H1 (cell line): ENCODE results near the gene MS4A6A. TPM values are rescaled to one million over a fixed set of nuclear protein-coding genes. Genes with fewer than 3 reads are reported as not detected.

Experiments used
- CTCF ChIA-PET: fragments of 300-600 bp; sonication (Branson Sonifier 250); formaldehyde crosslinking; loops from one replicate; lab custom pipeline; 2021; ENCODE audit not compliant: partially characterized antibody; lab: Charles Lee
- POLR2A ChIA-PET: fragments of 300-600 bp; sonication (Branson Sonifier 250); formaldehyde crosslinking; loops from one replicate; lab custom pipeline; 2021; ENCODE audit warnings: inconsistent platforms; ENCODE audit not compliant: partially characterized antibody; lab: Charles Lee
- DNase-seq, 2 experiments: peaks; one replicate each; pipeline versions ENCODE4 v3.0.0 to v3.0.0-alpha.2; 2010 to 2022; ENCODE audit warnings: low spot score in 2 of 2, low read depth in 1 of 2, mixed read lengths in 1 of 2
- FAIRE-seq: peaks from 2 replicates; lab custom pipeline; 2011; peaks lifted over from hg19 to GRCh38; lab: Jason Lieb, UNC
- H2AFZ ChIP-seq: 2 replicates; pipeline ENCODE4 v1.8.1; 2012; ENCODE audit warnings: low read length, inconsistent platforms
- H2AK5ac ChIP-seq: 2 replicates; pipeline ENCODE4 v1.6.1; 2013; ENCODE audit warnings: low read depth, low read length
- H2BK120ac ChIP-seq: replicated peaks from 2 replicates; pipeline ENCODE3; 2013; ENCODE audit warnings: low read depth, low read length, inconsistent platforms
- H2BK12ac ChIP-seq: 2 replicates; pipeline ENCODE4 v1.6.1; 2013; ENCODE audit warnings: low read depth, low read length
- H2BK15ac ChIP-seq: 2 replicates; pipeline ENCODE4 v1.6.1; 2013; ENCODE audit warnings: low read length
- H2BK20ac ChIP-seq: 2 replicates; pipeline ENCODE4 v1.6.1; 2013; ENCODE audit warnings: low read length
- H2BK5ac ChIP-seq: 2 replicates; pipeline ENCODE4 v1.6.1; 2013; ENCODE audit warnings: low read depth, low read length
- H3K14ac ChIP-seq: 2 replicates; pipeline ENCODE4 v1.6.1; 2013; ENCODE audit warnings: inconsistent platforms; ENCODE audit not compliant: insufficient read length
- H3K18ac ChIP-seq: 2 replicates; pipeline ENCODE4 v1.6.1; 2013; ENCODE audit warnings: low read length; ENCODE audit errors: extremely low read depth
- H3K23ac ChIP-seq: 2 replicates; pipeline ENCODE4 v1.6.1; 2013; ENCODE audit warnings: inconsistent platforms; ENCODE audit not compliant: insufficient read length
- H3K23me2 ChIP-seq: 2 replicates; pipeline ENCODE4 v1.6.1; 2013; ENCODE audit warnings: low read depth, low read length
- H3K27ac ChIP-seq: 2 replicates; pipeline ENCODE4 v1.6.1; 2011; ENCODE audit warnings: low read depth, low read length, inconsistent platforms
- H3K27me3 ChIP-seq, 4 experiments: replicated peaks in 1 of 4; 1 replicate in 1 of 4; 2 replicates in 3 of 4; pipeline versions ENCODE4 v1.6.1 to v1.8.1; 2011 to 2013; ENCODE audit warnings: low read length in 3 of 4, mild to moderate bottlenecking in 3 of 4, inconsistent platforms in 2 of 4, mixed read lengths in 2 of 4, moderate library complexity in 1 of 4; ENCODE audit not compliant: control insufficient read depth in 3 of 4, insufficient read depth in 3 of 4; ENCODE audit errors: extremely low read depth in 1 of 4
- H3K36me3 ChIP-seq, 4 experiments: 2 replicates each; pipeline versions ENCODE4 v1.6.1 to v1.8.1; 2011 to 2013; ENCODE audit warnings: mild to moderate bottlenecking in 4 of 4, low read length in 3 of 4, moderate library complexity in 2 of 4, control low read depth in 1 of 4, inconsistent platforms in 1 of 4; ENCODE audit not compliant: insufficient read depth in 4 of 4, control insufficient read depth in 2 of 4
- H3K4ac ChIP-seq: replicated peaks from 2 replicates; pipeline ENCODE3; 2013; ENCODE audit warnings: low read length, low read depth, mixed read lengths, inconsistent platforms; ENCODE audit not compliant: insufficient read length
- H3K4me1 ChIP-seq, 4 experiments: replicated peaks in 1 of 4; 1 replicate in 1 of 4; 2 replicates in 3 of 4; pipeline versions ENCODE4 v1.6.1 to v1.8.1; 2011 to 2013; ENCODE audit warnings: low read length in 3 of 4, inconsistent platforms in 2 of 4, mixed read lengths in 1 of 4; ENCODE audit not compliant: insufficient read depth in 4 of 4, control insufficient read depth in 3 of 4
- H3K4me2 ChIP-seq, 2 experiments: 2 replicates each; pipeline versions ENCODE4 v1.6.1 to v1.8.1; 2011 to 2013; ENCODE audit warnings: low read depth in 2 of 2, low read length in 2 of 2, control low read depth in 1 of 2, inconsistent platforms in 1 of 2, mild to moderate bottlenecking in 1 of 2; ENCODE audit not compliant: insufficient read depth in 1 of 2
- H3K4me3 ChIP-seq, 4 experiments: fragments of 200-600, 300-600 bp in 1 of 4; sonication (generic), shearing (Covaris generic), sonication (Bioruptor Twin) in 1 of 4; 2 replicates each; pipeline versions ENCODE4 v1.5.1 to v1.8.1; 2011 to 2016; ENCODE audit warnings: low read length in 4 of 4, low read depth in 3 of 4, control low read depth in 2 of 4, inconsistent platforms in 2 of 4, mild to moderate bottlenecking in 2 of 4, mixed read lengths in 1 of 4, moderate library complexity in 1 of 4; ENCODE audit not compliant: insufficient read depth in 2 of 4; ENCODE audit errors: extremely low read depth in 1 of 4
- H3K56ac ChIP-seq: replicated peaks from 2 replicates; pipeline ENCODE3; 2013; ENCODE audit warnings: low read depth, mild to moderate bottlenecking, mixed read lengths, low read length, inconsistent platforms; ENCODE audit not compliant: insufficient read length
- H3K79me1 ChIP-seq: 2 replicates; pipeline ENCODE4 v1.6.1; 2013; ENCODE audit warnings: low read depth, low read length, control low read depth
- H3K79me2 ChIP-seq, 2 experiments: 2 replicates each; pipeline versions ENCODE4 v1.6.1 to v1.8.1; 2012 to 2013; ENCODE audit warnings: low read length in 2 of 2, mild to moderate bottlenecking in 2 of 2, inconsistent platforms in 1 of 2; ENCODE audit not compliant: insufficient read depth in 2 of 2, control insufficient read depth in 1 of 2
- H3K9ac ChIP-seq, 4 experiments: replicated peaks in 1 of 4; 1 replicate in 1 of 4; 2 replicates in 3 of 4; pipeline versions ENCODE4 v1.6.1 to v1.8.1; 2011 to 2013; ENCODE audit warnings: low read depth in 3 of 4, low read length in 3 of 4, control low read depth in 2 of 4, mild to moderate bottlenecking in 2 of 4, moderate library complexity in 2 of 4, inconsistent platforms in 1 of 4; ENCODE audit errors: extremely low read depth in 1 of 4
- H3K9me3 ChIP-seq, 2 experiments: 2 replicates each; pipeline versions ENCODE4 v1.6.1 to v1.8.1; 2012 to 2013; ENCODE audit warnings: mild to moderate bottlenecking in 2 of 2, moderate library complexity in 2 of 2, control low read depth in 1 of 2, inconsistent platforms in 1 of 2, low read depth in 1 of 2, low read length in 1 of 2, mixed read lengths in 1 of 2; ENCODE audit not compliant: insufficient read depth in 2 of 2
- H4K20me1 ChIP-seq, 2 experiments: replicated peaks in 1 of 2; 2 replicates each; pipeline versions ENCODE3 to v1.8.1; 2011 to 2013; ENCODE audit warnings: inconsistent platforms in 2 of 2, low read length in 2 of 2, mild to moderate bottlenecking in 1 of 2; ENCODE audit not compliant: insufficient read depth in 2 of 2, control insufficient read depth in 1 of 2
- H4K5ac ChIP-seq: 2 replicates; pipeline ENCODE4 v1.6.1; 2013; ENCODE audit warnings: low read length, low read depth, mixed read lengths, inconsistent platforms; ENCODE audit not compliant: insufficient read length
- H4K8ac ChIP-seq: 2 replicates; pipeline ENCODE4 v1.8.0; 2013; ENCODE audit warnings: mild to moderate bottlenecking, moderate library complexity, low read length, inconsistent platforms; ENCODE audit not compliant: insufficient read depth; ENCODE audit errors: extremely low read depth
- H4K91ac ChIP-seq: replicated peaks from 2 replicates; pipeline ENCODE3; 2013; ENCODE audit warnings: low read length, mixed read lengths, inconsistent platforms; ENCODE audit not compliant: insufficient read length
- CEBPB ChIP-seq: IDR thresholded peaks from 2 replicates; pipeline ENCODE4 v1.6.1; 2012; ENCODE audit warnings: low read depth, low read length
- POU5F1 ChIP-seq: IDR thresholded peaks from 2 replicates; pipeline ENCODE4 v1.6.1; 2011; ENCODE audit warnings: low read depth, mild to moderate bottlenecking, low read length, moderate library complexity
- RFX5 ChIP-seq: IDR thresholded peaks from 2 replicates; pipeline ENCODE4 v1.6.1; 2011; ENCODE audit warnings: low read depth, low read length, improper control_type of control experiment, borderline replicate concordance
- RXRA ChIP-seq: IDR thresholded peaks from 2 replicates; pipeline ENCODE4 v1.6.1; 2011; ENCODE audit warnings: low read depth, mild to moderate bottlenecking, low read length, moderate library complexity; ENCODE audit not compliant: insufficient read depth
- WGBS, 2 experiments: shearing (Covaris generic) in 1 of 2; methylation state at CpG; one replicate each; pipeline versions ENCODE4 v1.1.6 to v1.1.7; 2013 to 2015; ENCODE audit warnings: low lambda C conversion rate in 2 of 2, mixed read lengths in 2 of 2, inconsistent platforms in 1 of 2, low coverage in 1 of 2, missing lambda C conversion rate in 1 of 2; ENCODE audit not compliant: insufficient replicate concordance in 2 of 2, insufficient coverage in 1 of 2, insufficient read length in 1 of 2; ENCODE audit errors: extremely low coverage in 1 of 2, missing lambda C conversion rate in 1 of 2; 5-methylcytosine and 5-hydroxymethylcytosine counted together
- polyA plus RNA-seq, 7 experiments: library from polyadenylated mRNA; depleted of rRNA in 3 of 7; stranded (reverse) in 5 of 7; unstranded in 2 of 7; fragments of >200 nt in 5 of 7; fragments of 200-250 nt in 2 of 7; gene quantifications; 1 replicate in 5 of 7; 2 replicates in 1 of 7; 4 replicates in 1 of 7; pipeline versions ENCODE4 v1.2.1 to v1.2.3, GENCODE V29; 2011 to 2013; ENCODE audit warnings: missing spikeins in 2 of 7, mixed read lengths in 2 of 7
- total RNA-seq: library from RNA; stranded (reverse); fragmentation: NEBNext Ultra II Directional; extraction: Animal tissue kit (Norgen Biotek cat#: 25700); gene quantifications from 2 replicates; pipeline ENCODE4 v1.2.1, GENCODE V29; 2021

The MS4A6A gene
- total and polyA plus RNA-seq, 2 of the 8 experiments (the other 6 are each of a cell fraction or from before 2014, with no cell fraction given): not detected

GRCh38 chr11:60184824-60185511, 2.1 kb upstream of the MS4A6A start:
- H2AFZ ChIP-seq: peak overlapping the region; percentile 34; the same call in 1 of the 2 replicates
- H3K79me1 ChIP-seq: no peaks in the 10 kb centered on the region
- H3K4me2 ChIP-seq: no peak overlapping the region
- no peak overlapping the region for H3K27ac ChIP-seq
- no peak for DNase-seq
- POLR2A ChIA-PET: no interaction called here
- no peaks in the 10 kb centered on the region for H3K36me3 ChIP-seq
- FAIRE-seq: no peak
- CTCF ChIA-PET: interaction anchor here (0.6 to 1.3 kb wide), 4 partner anchors 10 to 365 kb away, joined by 3 to 4 read pairs (median 3); no protein-coding TSS in a partner anchor
- H3K27me3 ChIP-seq: no peaks in the 10 kb centered on the region
- 55% methylated on average over 1 of the region's 1 CpG; no CpG with 5 or more reads in 1 of the 2 experiments for WGBS, 2 experiments
- no peak overlapping the region for H2BK5ac ChIP-seq
- H2BK15ac ChIP-seq: no peak overlapping the region
- H3K4me1 ChIP-seq: 0 out of 7 replicates have a peak, but pooled peaks cover 0 to 2% (median 0%) of the 10 kb centered on the region in 4 experiments
- peaks cover 5 to 7% of the 10 kb centered on the region in 2 experiments; a peak in 2 of 4 replicates for H3K9me3 ChIP-seq
- H2BK20ac ChIP-seq: no peak overlapping the region
- no peaks in the 10 kb centered on the region for H3K79me2 ChIP-seq
- no peak overlapping the region for H3K4ac ChIP-seq
- H2BK12ac ChIP-seq: no peak overlapping the region
- H3K18ac ChIP-seq: no peak overlapping the region
- H3K14ac ChIP-seq: no peak overlapping the region
- no peak overlapping the region for H3K4me3 ChIP-seq
- H4K5ac ChIP-seq: no peak overlapping the region
- no peak overlapping the region for H4K8ac ChIP-seq
- no peak overlapping the region for H3K56ac ChIP-seq
- no peak overlapping the region for H3K23ac ChIP-seq
- H3K9ac ChIP-seq: no peak overlapping the region
- no peak overlapping the region for H2BK120ac ChIP-seq
- H3K23me2 ChIP-seq: no peaks in the 10 kb centered on the region; the same call in 1 of the 2 replicates
- TF ChIP-seq POU5F1 (no peak), RFX5 (no peak), CEBPB (no peak), RXRA (no peak)
- H2AK5ac ChIP-seq: no peak overlapping the region
- no peak overlapping the region for H4K91ac ChIP-seq
- H4K20me1 ChIP-seq: no peaks in the 10 kb centered on the region
